SK-N-SH (cell line): ENCODE data around the gene TUBGCP3. TPM values are rescaled to one million over a fixed set of nuclear protein-coding genes. Genes with fewer than 3 reads are reported as not detected.
A peak's percentile ranks its signal among the peaks of the same experiment; 100 is the strongest.

ENCODE experiments used
- CTCF ChIA-PET: fragments of 300-600, 350-600 bp; formaldehyde crosslinking; extraction: SDS; loops from one replicate; lab custom pipeline; 2021; lab: Yijun Ruan, JAX
- POLR2A ChIA-PET: fragments of 350-600 bp; sonication (Branson Sonifier 250); formaldehyde crosslinking; extraction: SDS; loops from one replicate; lab custom pipeline; 2020; ENCODE audit warnings: antibody characterized with exemption, inconsistent platforms; lab: Yijun Ruan, JAX
- DNase-seq: peaks from one replicate; pipeline ENCODE4 v3.0.0; 2012
- H2AFZ ChIP-seq: fragments of 200-600 bp; sonication (generic); 2 replicates; pipeline ENCODE4 v1.8.1; 2016; ENCODE audit warnings: antibody characterized with exemption, mild to moderate bottlenecking, low read depth
- H3F3A ChIP-seq: fragments of 200-600 bp; sonication (generic); replicated peaks from 2 replicates; pipeline ENCODE3; 2016; ENCODE audit warnings: antibody characterized with exemption, mild to moderate bottlenecking; ENCODE audit not compliant: insufficient read depth
- H3K27ac ChIP-seq, 2 experiments: fragments of 200-500 bp in 1 of 2; fragments of 200-600 bp in 1 of 2; sonication (Bioruptor generic) in 1 of 2; sonication (generic), shearing (Covaris generic) in 1 of 2; 2 replicates each; pipeline versions ENCODE4 v1.5.1 to v1.6.1; 2014 to 2016; ENCODE audit warnings: low read depth in 2 of 2, inconsistent platforms in 1 of 2, low read length in 1 of 2, mild to moderate bottlenecking in 1 of 2, mixed read lengths in 1 of 2
- H3K27me3 ChIP-seq: fragments of 200-600 bp; sonication (generic), shearing (Covaris generic); 2 replicates; pipeline ENCODE4 v1.6.1; 2016; ENCODE audit warnings: mixed run types; ENCODE audit not compliant: insufficient read depth
- H3K36me3 ChIP-seq, 2 experiments: fragments of 200-500 bp in 1 of 2; fragments of 200-600 bp in 1 of 2; sonication (Bioruptor generic) in 1 of 2; sonication (generic) in 1 of 2; replicated peaks in 1 of 2; 2 replicates each; pipeline versions ENCODE3 to v1.5.1; 2014 to 2016; ENCODE audit warnings: low read length in 1 of 2, mild to moderate bottlenecking in 1 of 2; ENCODE audit not compliant: insufficient read depth in 2 of 2, control insufficient read depth in 1 of 2
- H3K4me1 ChIP-seq, 2 experiments: fragments of 200-500 bp in 1 of 2; fragments of 200-600 bp in 1 of 2; sonication (Bioruptor generic) in 1 of 2; sonication (generic), shearing (Covaris generic) in 1 of 2; 2 replicates each; pipeline versions ENCODE4 v1.5.1 to v1.6.1; 2014 to 2016; ENCODE audit warnings: low read depth in 1 of 2, low read length in 1 of 2, mixed run types in 1 of 2; ENCODE audit not compliant: insufficient read depth in 2 of 2, control insufficient read depth in 1 of 2
- H3K4me2 ChIP-seq: fragments of 200-600 bp; sonication (generic), shearing (Covaris generic); 2 replicates; pipeline ENCODE4 v1.6.1; 2017; ENCODE audit warnings: mixed run types
- H3K4me3 ChIP-seq, 2 experiments: fragments of 200-500 bp in 1 of 2; fragments of 200-600 bp in 1 of 2; sonication (Bioruptor generic) in 1 of 2; sonication (generic), shearing (Covaris generic) in 1 of 2; 2 replicates each; pipeline versions ENCODE4 v1.5.1 to v1.8.1; 2014 to 2016; ENCODE audit warnings: low read depth in 2 of 2, inconsistent platforms in 1 of 2, low read length in 1 of 2, mild to moderate bottlenecking in 1 of 2, mixed read lengths in 1 of 2, moderate library complexity in 1 of 2
- H3K79me2 ChIP-seq: fragments of 200-600 bp; sonication (generic); 2 replicates; pipeline ENCODE4 v1.8.1; 2017; ENCODE audit warnings: mild to moderate bottlenecking; ENCODE audit not compliant: insufficient read depth
- H3K9ac ChIP-seq: fragments of 200-600 bp; sonication (generic); 2 replicates; pipeline ENCODE4 v1.6.1; 2017; ENCODE audit warnings: mixed run types
- H3K9me2 ChIP-seq: fragments of 200-600 bp; sonication (generic); 2 replicates; pipeline ENCODE4 v1.6.1; 2017; ENCODE audit warnings: mixed run types
- H3K9me3 ChIP-seq: fragments of 200-600 bp; sonication (generic); 2 replicates; pipeline ENCODE4 v1.6.1; 2017; ENCODE audit warnings: mixed run types, mild to moderate bottlenecking, moderate library complexity
- H4K20me1 ChIP-seq: fragments of 200-600 bp; sonication (generic); 2 replicates; pipeline ENCODE4 v1.6.1; 2017; ENCODE audit warnings: mild to moderate bottlenecking, mixed run types; ENCODE audit not compliant: insufficient read depth
- GATA2 ChIP-seq: sonication (generic); formaldehyde crosslinking; IDR thresholded peaks from 2 replicates; pipeline ENCODE4 v1.5.0; 2020; ENCODE audit warnings: mild to moderate bottlenecking, missing genetic modification reagents
- NRF1 ChIP-seq: IDR thresholded peaks from 2 replicates; pipeline ENCODE4 v1.6.1; 2012; ENCODE audit warnings: low read depth, mild to moderate bottlenecking, low read length
- RAD21 ChIP-seq: IDR thresholded peaks from 2 replicates; pipeline ENCODE4 v1.6.1; 2012; ENCODE audit warnings: mild to moderate bottlenecking, low read length
- RFX5 ChIP-seq: IDR thresholded peaks from 2 replicates; pipeline ENCODE4 v1.6.1; 2012; ENCODE audit warnings: mild to moderate bottlenecking, improper control_type of control experiment, low read length
- SMC3 ChIP-seq: IDR thresholded peaks from 2 replicates; pipeline ENCODE4 v1.6.1; 2012; ENCODE audit warnings: low read depth, low read length, improper control_type of control experiment
- TCF12 ChIP-seq: IDR thresholded peaks from 2 replicates; pipeline ENCODE4 v1.4.0; 2012
- WGBS: methylation state at CpG from one replicate; pipeline ENCODE4 v1.1.6; 2017; ENCODE audit warnings: low lambda C conversion rate; 5-methylcytosine and 5-hydroxymethylcytosine counted together
- polyA plus RNA-seq, 3 experiments: library from polyadenylated mRNA; depleted of rRNA; stranded (reverse); fragments of >200 nt; gene quantifications; 2 replicates each; pipeline ENCODE4 v1.2.3, GENCODE V29; 2012
- TF ChIP-seq, protein P1 (sequence below): fragments of 150-350 bp; IDR thresholded peaks from 2 replicates; pipeline ENCODE4 v1.6.1; 2016; ENCODE audit warnings: mild to moderate bottlenecking, low read depth, low read length
- TF ChIP-seq, protein P2 (sequence below): fragments of 150-350 bp; IDR thresholded peaks from 2 replicates; pipeline ENCODE4 v1.6.1; 2017; ENCODE audit warnings: antibody characterized with exemption, low read length, low read depth, borderline replicate concordance
- TF ChIP-seq, protein P3 (sequence below): fragments of 200-600 bp; sonication (generic); IDR thresholded peaks from 2 replicates; pipeline ENCODE4 v1.6.1; 2017; ENCODE audit warnings: antibody characterized with exemption, mild to moderate bottlenecking, moderate library complexity

The TUBGCP3 gene
- polyA plus RNA-seq, 1 of the 3 experiments (the other 2 are of a cell fraction) = 16.8 TPM

DNA sequence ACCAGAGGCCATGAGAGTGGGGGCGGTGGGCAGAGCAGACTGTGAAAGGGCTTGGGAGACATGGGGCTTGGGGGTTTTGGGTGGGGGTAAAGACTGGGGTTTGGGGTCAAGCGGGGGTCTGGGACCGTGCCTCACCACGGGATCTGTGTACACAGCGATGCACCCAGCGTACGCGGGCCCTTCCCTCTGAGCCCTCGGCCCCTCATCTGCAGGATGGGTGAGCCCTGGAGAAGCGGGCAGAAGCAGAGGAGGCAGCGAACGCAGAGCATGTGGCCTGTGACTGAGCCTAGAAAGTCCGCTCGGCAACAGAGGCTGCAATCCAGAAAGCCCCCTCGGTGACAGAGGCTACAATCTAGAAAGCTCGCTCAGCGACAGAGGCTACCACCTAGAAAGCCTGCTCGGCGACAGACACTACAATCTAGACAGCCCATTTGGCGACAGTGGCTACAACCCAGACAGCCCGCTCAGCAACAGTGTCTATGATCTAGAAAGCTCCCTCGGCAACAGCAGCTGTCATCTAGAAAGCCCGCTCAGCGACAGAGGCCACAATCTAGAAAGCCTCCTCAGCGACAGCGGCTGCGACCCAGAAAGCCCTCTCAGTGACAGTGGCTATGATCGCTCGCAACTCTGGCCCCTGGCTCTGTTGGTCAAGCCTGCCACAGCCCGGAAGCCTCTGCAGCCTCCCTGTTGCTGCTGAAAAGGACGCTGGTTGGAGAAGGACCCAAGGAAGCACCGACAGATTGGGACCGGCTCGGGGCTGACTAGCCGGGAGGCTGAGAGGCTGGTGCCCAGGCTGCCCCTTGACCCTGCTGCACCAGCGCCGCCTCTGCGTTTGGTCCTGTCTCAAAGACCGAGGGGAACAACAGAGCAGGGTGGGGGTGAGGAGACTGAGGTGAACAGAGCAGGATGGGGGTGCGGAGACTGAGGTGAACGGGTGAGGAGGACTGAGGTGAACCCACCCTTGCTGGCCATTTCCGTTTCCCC lies 143.2 kb downstream of the TUBGCP3 start:
- H3K9me2 ChIP-seq = no peaks in the 10 kb centered on the region
- no peak overlapping the region for H3K4me2 ChIP-seq
- ChIA-PET POLR2A (no interaction called here), CTCF (interaction anchor here (0.6 to 4.8 kb wide), 54 partner anchors 10 to 980 kb away, joined by 3 to 81 read pairs (median 4); no protein-coding TSS in a partner anchor)
- no peaks in the 10 kb centered on the region for H3K79me2 ChIP-seq
- no peak for DNase-seq
- no peaks in the 10 kb centered on the region for H3K36me3 ChIP-seq
- no peak overlapping the region; a peak in 1 of 4 replicates for H3K4me3 ChIP-seq
- peaks cover 60% of the 10 kb centered on the region for H3K27me3 ChIP-seq
- no peaks in the 10 kb centered on the region; a peak in 1 of 4 replicates for H3K4me1 ChIP-seq
- 28% methylated on average over 28 of the region's 42 CpGs for WGBS
- H3F3A ChIP-seq = no peaks in the 10 kb centered on the region
- H4K20me1 ChIP-seq = no peaks in the 10 kb centered on the region
- TF ChIP-seq RFX5 (no peak), RAD21 (no peak), TCF12 (no peak), GATA2 (CRISPR knock-in tag) (no peak)
- TF ChIP-seq, protein P1, sequence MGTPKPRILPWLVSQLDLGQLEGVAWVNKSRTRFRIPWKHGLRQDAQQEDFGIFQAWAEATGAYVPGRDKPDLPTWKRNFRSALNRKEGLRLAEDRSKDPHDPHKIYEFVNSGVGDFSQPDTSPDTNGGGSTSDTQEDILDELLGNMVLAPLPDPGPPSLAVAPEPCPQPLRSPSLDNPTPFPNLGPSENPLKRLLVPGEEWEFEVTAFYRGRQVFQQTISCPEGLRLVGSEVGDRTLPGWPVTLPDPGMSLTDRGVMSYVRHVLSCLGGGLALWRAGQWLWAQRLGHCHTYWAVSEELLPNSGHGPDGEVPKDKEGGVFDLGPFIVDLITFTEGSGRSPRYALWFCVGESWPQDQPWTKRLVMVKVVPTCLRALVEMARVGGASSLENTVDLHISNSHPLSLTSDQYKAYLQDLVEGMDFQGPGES = no peak
- TF ChIP-seq, protein P2, sequence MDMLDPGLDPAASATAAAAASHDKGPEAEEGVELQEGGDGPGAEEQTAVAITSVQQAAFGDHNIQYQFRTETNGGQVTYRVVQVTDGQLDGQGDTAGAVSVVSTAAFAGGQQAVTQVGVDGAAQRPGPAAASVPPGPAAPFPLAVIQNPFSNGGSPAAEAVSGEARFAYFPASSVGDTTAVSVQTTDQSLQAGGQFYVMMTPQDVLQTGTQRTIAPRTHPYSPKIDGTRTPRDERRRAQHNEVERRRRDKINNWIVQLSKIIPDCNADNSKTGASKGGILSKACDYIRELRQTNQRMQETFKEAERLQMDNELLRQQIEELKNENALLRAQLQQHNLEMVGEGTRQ = no peak
- TF ChIP-seq, protein P3, sequence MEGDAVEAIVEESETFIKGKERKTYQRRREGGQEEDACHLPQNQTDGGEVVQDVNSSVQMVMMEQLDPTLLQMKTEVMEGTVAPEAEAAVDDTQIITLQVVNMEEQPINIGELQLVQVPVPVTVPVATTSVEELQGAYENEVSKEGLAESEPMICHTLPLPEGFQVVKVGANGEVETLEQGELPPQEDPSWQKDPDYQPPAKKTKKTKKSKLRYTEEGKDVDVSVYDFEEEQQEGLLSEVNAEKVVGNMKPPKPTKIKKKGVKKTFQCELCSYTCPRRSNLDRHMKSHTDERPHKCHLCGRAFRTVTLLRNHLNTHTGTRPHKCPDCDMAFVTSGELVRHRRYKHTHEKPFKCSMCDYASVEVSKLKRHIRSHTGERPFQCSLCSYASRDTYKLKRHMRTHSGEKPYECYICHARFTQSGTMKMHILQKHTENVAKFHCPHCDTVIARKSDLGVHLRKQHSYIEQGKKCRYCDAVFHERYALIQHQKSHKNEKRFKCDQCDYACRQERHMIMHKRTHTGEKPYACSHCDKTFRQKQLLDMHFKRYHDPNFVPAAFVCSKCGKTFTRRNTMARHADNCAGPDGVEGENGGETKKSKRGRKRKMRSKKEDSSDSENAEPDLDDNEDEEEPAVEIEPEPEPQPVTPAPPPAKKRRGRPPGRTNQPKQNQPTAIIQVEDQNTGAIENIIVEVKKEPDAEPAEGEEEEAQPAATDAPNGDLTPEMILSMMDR = no peak
- no peak overlapping the region for H2AFZ ChIP-seq
- H3K9ac ChIP-seq = no peak overlapping the region
- no peak overlapping the region for H3K27ac ChIP-seq
- no peaks in the 10 kb centered on the region for H3K9me3 ChIP-seq

DNA sequence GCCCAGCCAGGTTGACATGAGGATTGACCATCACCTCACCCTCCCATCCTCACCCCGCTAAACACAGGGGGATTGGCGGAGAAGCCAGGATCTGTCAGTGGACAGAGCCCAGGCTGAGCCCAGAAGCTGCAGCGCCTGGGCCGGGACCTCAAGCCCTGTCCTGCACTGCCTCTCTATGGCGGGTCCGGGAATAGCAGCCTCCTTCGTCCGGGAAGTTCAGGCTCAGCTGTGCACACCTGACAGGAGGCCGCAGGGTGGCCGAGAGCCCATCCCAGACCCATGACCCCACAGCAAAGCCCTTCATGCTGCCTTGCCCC lies 144.0 kb downstream of the TUBGCP3 start:
- Histone ChIP-seq H3K9ac (no peak overlapping the region), H3K4me1 (no peaks in the 10 kb centered on the region; a peak in 1 of 4 replicates), H3K4me3 (peak overlapping the region in 1 of 2 experiments; percentile 49; a peak in 1 of 4 replicates), H3K27me3 (peaks cover 60% of the 10 kb centered on the region), H3K9me2 (no peaks in the 10 kb centered on the region), H4K20me1 (no peaks in the 10 kb centered on the region), H3K9me3 (no peaks in the 10 kb centered on the region), H3K27ac (no peak overlapping the region), H3K79me2 (no peaks in the 10 kb centered on the region), H3K4me2 (no peak overlapping the region), H3K36me3 (no peaks in the 10 kb centered on the region), H3F3A (no peaks in the 10 kb centered on the region), H2AFZ (no peak overlapping the region)
- POLR2A ChIA-PET = no interaction called here
- DNase-seq = peak; percentile 88
- WGBS = 0% methylated on average over 5 of the region's 10 CpGs
- TF ChIP-seq SMC3 (peak; percentile 81), NRF1 (no peak), RAD21 (peak; percentile 93)
- TF ChIP-seq, protein P3 = peak; percentile 78
- CTCF ChIA-PET = interaction anchor here (0.6 to 4.8 kb wide), 68 partner anchors 8 to 979 kb away, joined by 3 to 81 read pairs (median 4); no protein-coding TSS in a partner anchor
